GM19372 (cell line): Measurements from ENCODE around the gene EXOC2.
"Not testable (repeated sequence)": the region's sequence is repeated elsewhere in the genome, so short reads cannot be mapped to it uniquely, and the experiment has no call there.

ENCODE experiments used
- ATAC-seq: cut with Tn5 transposase; IDR thresholded peaks from one replicate; pipeline ENCODE4 v1.9.1; 2021; ENCODE audit warnings: mild to moderate bottlenecking, low read depth, moderate library complexity; ENCODE audit not compliant: unreplicated experiment

The EXOC2 gene

GRCh38 chr6:710601-711571 lies 17.9 kb upstream of the EXOC2 start:
- peak; percentile 92 for ATAC-seq

GRCh38 chr6:709471-710056 lies 16.6 kb upstream of the EXOC2 start:
- ATAC-seq: no peak

- no peak for ATAC-seq
Observed at GRCh38 chr6:708237-708598, 15.3 kb upstream of the EXOC2 start.

- ATAC-seq: no peak
Observed at GRCh38 chr6:707576-708236, 14.8 kb upstream of the EXOC2 start.

GRCh38 chr6:706819-707381 lies 14.0 kb upstream of the EXOC2 start:
- no peak for ATAC-seq

- ATAC-seq: no peak
Observed at GRCh38 chr6:706146-706545, 13.2 kb upstream of the EXOC2 start.

- no peak for ATAC-seq
Observed at GRCh38 chr6:705047-705446, 12.1 kb upstream of the EXOC2 start.

- ATAC-seq: no peak
Observed at GRCh38 chr6:704046-704445, 11.1 kb upstream of the EXOC2 start.

- ATAC-seq: no peak
Observed at GRCh38 chr6:703552-703951, 10.6 kb upstream of the EXOC2 start.

GRCh38 chr6:701700-702479 lies 9.0 kb upstream of the EXOC2 start:
- ATAC-seq: no peak

- ATAC-seq: no peak
Observed at GRCh38 chr6:701215-701614, 8.3 kb upstream of the EXOC2 start.

- no peak for ATAC-seq
Observed at GRCh38 chr6:700490-700889, 7.6 kb upstream of the EXOC2 start.

- no peak for ATAC-seq
Observed at GRCh38 chr6:699319-699718, 6.4 kb upstream of the EXOC2 start.

GRCh38 chr6:694431-695126 lies 1.6 kb upstream of the EXOC2 start:
- ATAC-seq: not testable (repeated sequence)

- no peak for ATAC-seq
Observed at GRCh38 chr6:693723-694009, 727 bp upstream of the EXOC2 start.

GRCh38 chr6:692356-692851 lies 535 bp downstream of the EXOC2 start:
- ATAC-seq: peak; percentile 72

GRCh38 chr6:689223-689622 lies 3.7 kb downstream of the EXOC2 start:
- no peak for ATAC-seq

- ATAC-seq: no peak
Observed at GRCh38 chr6:686497-686896, 6.4 kb downstream of the EXOC2 start.

GRCh38 chr6:684831-685636 lies 7.9 kb downstream of the EXOC2 start:
- peak; percentile 75 for ATAC-seq
